Ascending aorta (tissue), 2 donors: ENCODE data around the gene MGME1. TPM values are rescaled to one million over a fixed set of nuclear protein-coding genes. Genes with fewer than 3 reads are reported as not detected.
A peak's percentile ranks its signal among the peaks of the same experiment; 100 is the strongest.

Source experiments
- DNase-seq, 2 donors: peaks; one replicate each; pipeline ENCODE4 v3.0.0-alpha.2; 2019; ENCODE audit warnings: low spot score in 2 of 2
- H3K27ac ChIP-seq, 2 donors: fragments of 200-600 bp; sonication (generic); one replicate each; pipeline ENCODE4 v1.5.1; 2016 to 2017; ENCODE audit warnings: mild to moderate bottlenecking in 1 of 2
- H3K27me3 ChIP-seq: fragments of 200-600 bp; sonication (generic); one replicate; pipeline ENCODE4 v1.5.1; 2017
- H3K36me3 ChIP-seq, 2 donors: fragments of 200-600 bp; sonication (generic); one replicate each; pipeline ENCODE4 v1.5.1; 2016
- H3K4me1 ChIP-seq, 2 donors: fragments of 200-600 bp; sonication (generic); one replicate each; pipeline ENCODE4 v1.5.1; 2016 to 2017; ENCODE audit warnings: mild to moderate bottlenecking in 1 of 2
- H3K4me3 ChIP-seq, 2 donors: fragments of 200-600 bp; sonication (generic); one replicate each; pipeline ENCODE4 v1.5.1; 2016 to 2017; ENCODE audit warnings: mild to moderate bottlenecking in 1 of 2
- H3K9me3 ChIP-seq, 2 donors: fragments of 200-600 bp; sonication (generic); one replicate each; pipeline ENCODE4 v1.5.1; 2016
- intact Hi-C: fragments of 100-400 bp; cut with DNase I; formaldehyde crosslinking; loops from one replicate; pipeline ENCODE4 v1.15.1; 2023
- total RNA-seq: library from RNA; depleted of rRNA; stranded (reverse); fragments of >200 nt; gene quantifications from one replicate; pipeline ENCODE4 v1.1.0, GENCODE V29; 2016
- TF ChIP-seq, protein P1 (sequence below), 3 experiments: fragments of 200-600 bp in 2 of 3; fragments of 450-650 bp in 1 of 3; sonication (generic) in 2 of 3; IDR thresholded peaks; one replicate each; pipeline ENCODE4 v1.5.1; 2016 to 2019; ENCODE audit warnings: antibody characterized with exemption in 3 of 3, mild to moderate bottlenecking in 1 of 3, moderate library complexity in 1 of 3

The MGME1 gene
- total RNA-seq, 1 donor from 2014 or later: 0.85 TPM

GRCh38 chr20:17966432-17967310, 2.1 kb upstream of the MGME1 start:
- Histone ChIP-seq H3K27ac (peak overlapping the region; percentile 36 to 94), H3K9me3 (no peaks in the 10 kb centered on the region), H3K27me3 (no peaks in the 10 kb centered on the region), H3K4me1 (peaks cover 4 to 31% of the 10 kb centered on the region in 2 donors), H3K36me3 (no peaks in the 10 kb centered on the region), H3K4me3 (peak overlapping the region; percentile 79 to 84)
- DNase-seq: no peak
- TF ChIP-seq, protein P1, sequence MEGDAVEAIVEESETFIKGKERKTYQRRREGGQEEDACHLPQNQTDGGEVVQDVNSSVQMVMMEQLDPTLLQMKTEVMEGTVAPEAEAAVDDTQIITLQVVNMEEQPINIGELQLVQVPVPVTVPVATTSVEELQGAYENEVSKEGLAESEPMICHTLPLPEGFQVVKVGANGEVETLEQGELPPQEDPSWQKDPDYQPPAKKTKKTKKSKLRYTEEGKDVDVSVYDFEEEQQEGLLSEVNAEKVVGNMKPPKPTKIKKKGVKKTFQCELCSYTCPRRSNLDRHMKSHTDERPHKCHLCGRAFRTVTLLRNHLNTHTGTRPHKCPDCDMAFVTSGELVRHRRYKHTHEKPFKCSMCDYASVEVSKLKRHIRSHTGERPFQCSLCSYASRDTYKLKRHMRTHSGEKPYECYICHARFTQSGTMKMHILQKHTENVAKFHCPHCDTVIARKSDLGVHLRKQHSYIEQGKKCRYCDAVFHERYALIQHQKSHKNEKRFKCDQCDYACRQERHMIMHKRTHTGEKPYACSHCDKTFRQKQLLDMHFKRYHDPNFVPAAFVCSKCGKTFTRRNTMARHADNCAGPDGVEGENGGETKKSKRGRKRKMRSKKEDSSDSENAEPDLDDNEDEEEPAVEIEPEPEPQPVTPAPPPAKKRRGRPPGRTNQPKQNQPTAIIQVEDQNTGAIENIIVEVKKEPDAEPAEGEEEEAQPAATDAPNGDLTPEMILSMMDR (IDR thresholded peaks at IDR 0.05): peak in 1 of 3 experiments; percentile 7
- intact Hi-C loops: loop anchor here (5.0 kb wide), 1 partner anchor 321 kb away; the partner anchor contains the start of gene ZNF133

- Histone ChIP-seq H3K4me3 (peak overlapping the region; percentile 79 to 84), H3K27ac (peak overlapping the region; percentile 94 to 96), H3K4me1 (peaks cover 4 to 31% of the 10 kb centered on the region in 2 donors), H3K36me3 (no peaks in the 10 kb centered on the region), H3K27me3 (no peaks in the 10 kb centered on the region), H3K9me3 (no peaks in the 10 kb centered on the region)
- TF ChIP-seq, protein P1 (IDR thresholded peaks at IDR 0.05): no peak
- peak in 1 of 2 donors; percentile 16 for DNase-seq
- intact Hi-C loops: loop anchor here (1.0 to 5.0 kb wide), 7 partner anchors 31 to 540 kb away; partner anchors contain the start of genes DZANK1, KAT14, PET117 and POLR3F
Observed at GRCh38 chr20:17967521-17968365, 1.1 kb upstream of the MGME1 start.

DNA sequence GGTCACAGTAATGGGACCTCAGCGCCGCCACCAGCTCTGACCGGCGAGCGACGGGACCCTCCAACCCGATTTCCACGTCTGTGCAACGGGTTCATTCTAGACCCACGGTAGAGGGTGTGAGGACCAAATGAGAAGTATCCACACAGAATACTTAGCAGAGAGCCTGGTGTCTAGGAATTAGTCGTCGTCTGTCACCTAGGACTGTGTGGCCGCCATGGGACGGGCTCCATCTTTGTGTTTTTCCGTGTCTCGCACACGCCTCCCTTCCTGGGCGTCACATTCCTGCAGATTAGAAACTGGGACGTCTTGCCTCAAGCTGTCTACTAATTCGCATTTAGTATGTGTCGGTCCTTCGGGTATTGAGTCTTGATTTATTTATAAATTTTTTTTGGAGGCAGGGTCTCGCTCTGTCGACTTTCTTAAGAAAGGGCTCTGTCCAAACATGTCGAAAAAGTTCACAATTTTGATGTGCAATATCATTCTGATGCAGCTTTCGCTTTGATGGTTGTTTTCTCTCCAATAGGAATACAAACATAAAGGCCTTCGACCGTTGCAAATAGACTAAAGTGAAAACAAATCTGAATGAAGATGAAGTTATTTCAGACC, 563 bp downstream of the MGME1 start:
- no peaks in the 10 kb centered on the region for H3K9me3 ChIP-seq
- H3K27ac ChIP-seq: peak overlapping the region; percentile 94 to 96
- TF ChIP-seq, protein P1 (IDR thresholded peaks at IDR 0.05): no peak
- no peaks in the 10 kb centered on the region for H3K36me3 ChIP-seq
- no peak for DNase-seq
- H3K27me3 ChIP-seq: no peaks in the 10 kb centered on the region
- intact Hi-C loops: loop anchor here (2.0 to 5.0 kb wide), 6 partner anchors 33 to 497 kb away; partner anchors contain the start of genes DZANK1, KAT14, PET117 and POLR3F
- H3K4me3 ChIP-seq: peak overlapping the region; percentile 79 to 84
- H3K4me1 ChIP-seq: peaks cover 4 to 31% of the 10 kb centered on the region in 2 donors

DNA sequence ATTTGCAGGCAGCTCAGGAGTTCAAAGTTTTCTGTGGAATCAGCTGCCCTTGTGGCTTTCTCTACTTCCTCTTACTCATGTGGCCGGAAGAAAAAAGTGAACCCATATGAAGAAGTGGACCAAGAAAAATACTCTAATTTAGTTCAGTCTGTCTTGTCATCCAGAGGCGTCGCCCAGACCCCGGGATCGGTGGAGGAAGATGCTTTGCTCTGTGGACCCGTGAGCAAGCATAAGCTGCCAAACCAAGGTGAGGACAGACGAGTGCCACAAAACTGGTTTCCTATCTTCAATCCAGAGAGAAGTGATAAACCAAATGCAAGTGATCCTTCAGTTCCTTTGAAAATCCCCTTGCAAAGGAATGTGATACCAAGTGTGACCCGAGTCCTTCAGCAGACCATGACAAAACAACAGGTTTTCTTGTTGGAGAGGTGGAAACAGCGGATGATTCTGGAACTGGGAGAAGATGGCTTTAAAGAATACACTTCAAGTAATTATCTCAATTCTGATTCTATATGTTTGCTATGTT, 1.1 kb downstream of the MGME1 start:
- H3K27ac ChIP-seq: peak overlapping the region; percentile 94 to 96
- intact Hi-C loops: loop anchor here (2.0 to 5.0 kb wide), 6 partner anchors 33 to 497 kb away; partner anchors contain the start of genes DZANK1, KAT14, PET117 and POLR3F

More for the DNA sequence above, 1.1 kb downstream of the MGME1 start:
- TF ChIP-seq, protein P1 (IDR thresholded peaks at IDR 0.05): no peak
- DNase-seq: peak in 1 of 2 donors; percentile 65
- no peaks in the 10 kb centered on the region for H3K9me3 ChIP-seq
- peak overlapping the region; percentile 79 to 84 for H3K4me3 ChIP-seq
- peaks cover 4 to 31% of the 10 kb centered on the region in 2 donors for H3K4me1 ChIP-seq
- no peaks in the 10 kb centered on the region for H3K27me3 ChIP-seq
- no peaks in the 10 kb centered on the region for H3K36me3 ChIP-seq
